Parietal lobe (tissue), 1 donor: ENCODE data around the gene EFNB1. TPM values are rescaled to one million over a fixed set of nuclear protein-coding genes. Genes with fewer than 3 reads are reported as not detected.

Experiments used
- total RNA-seq: library from RNA; depleted of rRNA; stranded (reverse); fragments of >200 nt; gene quantifications from one replicate; pipeline ENCODE4 v1.2.3, GENCODE V29; 2014

EFNB1 gene
- total RNA-seq, result 24.7 TPM

GRCh38 chrX:68828740-68829581, at the start of gene EFNB1:
TSS of gene EFNB1 (plus strand) at chrX:68829021. CDS start at chrX:68829777, 756 bp downstream.

Other genes with a start within 250 kb of the EFNB1 start
- 2.2 TPM for gene STARD8, start 181.4 kb upstream of the EFNB1 start, total RNA-seq